ENCODE data around the gene TULP4. TPM values are rescaled to one million over a fixed set of nuclear protein-coding genes. Genes with fewer than 3 reads are reported as not detected.

The TULP4 gene
- polyA plus RNA-seq, 1 donor (not counting 4 experiments of a cell fraction or from before 2014, with no cell fraction given) = 13.1 TPM

GRCh38 chr6:158558415-158559306 lies 246.4 kb downstream of the TULP4 start:
- peaks cover 3% of the 10 kb centered on the region for H4K20me1 ChIP-seq (ENCODE audit: control insufficient read depth, extremely low read depth, insufficient read depth, low read length)
- H3K36me3 ChIP-seq (ENCODE audit: control insufficient read depth in 2 of 2, extremely low read depth in 1 of 2, insufficient read depth in 2 of 2, low read length in 2 of 2) = peaks cover 0 to 7% of the 10 kb centered on the region in 2 experiments
- H3K9me3 ChIP-seq (ENCODE audit: control insufficient read depth, low read depth, low read length) = no peaks in the 10 kb centered on the region
- no peak overlapping the region for H3K27ac ChIP-seq (ENCODE audit: control insufficient read depth, insufficient read depth, low read length)
- dilution Hi-C loops (cut with MboI; ENCODE audit: extremely low pct_ligation_motif_present, low sequenced_read_pairs) = no loop called here
- peak overlapping the region; percentile 89 for H2AFZ ChIP-seq (ENCODE audit: control insufficient read depth, low read length)
- peaks cover 17% of the 10 kb centered on the region for H3K4me1 ChIP-seq (ENCODE audit: control insufficient read depth, extremely low read depth, insufficient read depth, low read length)
- H3K4me3 ChIP-seq (ENCODE audit: control insufficient read depth in 2 of 3, extremely low read depth in 1 of 3, insufficient read depth in 2 of 3, low read depth in 1 of 3, low read length in 3 of 3) = no peak overlapping the region
- H3K9me1 ChIP-seq (ENCODE audit: control insufficient read depth, extremely low read depth, insufficient read depth, low read length) = no peaks in the 10 kb centered on the region
- no peak overlapping the region for H3K4me2 ChIP-seq (ENCODE audit: control insufficient read depth, extremely low read depth, insufficient read depth, low read depth, low read length)
- no peaks in the 10 kb centered on the region for H3K27me3 ChIP-seq (ENCODE audit: control insufficient read depth, extremely low read depth, insufficient read depth, low read length)
- FAIRE-seq (no peak), DNase-seq (ENCODE audit: low read depth, low spot score) (no peak)
- no peak overlapping the region for H3K9ac ChIP-seq (ENCODE audit: control insufficient read depth, extremely low read depth, insufficient read depth, low read length)
- H3K79me2 ChIP-seq (ENCODE audit: control insufficient read depth, insufficient read depth, low read length) = peaks cover 31% of the 10 kb centered on the region
- TF ChIP-seq, protein P1, sequence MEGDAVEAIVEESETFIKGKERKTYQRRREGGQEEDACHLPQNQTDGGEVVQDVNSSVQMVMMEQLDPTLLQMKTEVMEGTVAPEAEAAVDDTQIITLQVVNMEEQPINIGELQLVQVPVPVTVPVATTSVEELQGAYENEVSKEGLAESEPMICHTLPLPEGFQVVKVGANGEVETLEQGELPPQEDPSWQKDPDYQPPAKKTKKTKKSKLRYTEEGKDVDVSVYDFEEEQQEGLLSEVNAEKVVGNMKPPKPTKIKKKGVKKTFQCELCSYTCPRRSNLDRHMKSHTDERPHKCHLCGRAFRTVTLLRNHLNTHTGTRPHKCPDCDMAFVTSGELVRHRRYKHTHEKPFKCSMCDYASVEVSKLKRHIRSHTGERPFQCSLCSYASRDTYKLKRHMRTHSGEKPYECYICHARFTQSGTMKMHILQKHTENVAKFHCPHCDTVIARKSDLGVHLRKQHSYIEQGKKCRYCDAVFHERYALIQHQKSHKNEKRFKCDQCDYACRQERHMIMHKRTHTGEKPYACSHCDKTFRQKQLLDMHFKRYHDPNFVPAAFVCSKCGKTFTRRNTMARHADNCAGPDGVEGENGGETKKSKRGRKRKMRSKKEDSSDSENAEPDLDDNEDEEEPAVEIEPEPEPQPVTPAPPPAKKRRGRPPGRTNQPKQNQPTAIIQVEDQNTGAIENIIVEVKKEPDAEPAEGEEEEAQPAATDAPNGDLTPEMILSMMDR (optimal IDR thresholded peaks at IDR 0.05 in 1 of 3, IDR thresholded peaks at IDR 0.05 in 1 of 3, conservative IDR thresholded peaks at IDR 0.05 in 1 of 3; ENCODE audit: extremely low read depth in 1 of 3, insufficient read depth in 2 of 3, low read length in 3 of 3) = no peak
- no peak for TF ChIP-seq EZH2 (IDR thresholded peaks at IDR 0.05; ENCODE audit: low read length)

GRCh38 chr6:158559338-158559894 lies 247.2 kb downstream of the TULP4 start:
- TF ChIP-seq, protein P1 (optimal IDR thresholded peaks at IDR 0.05 in 1 of 3, IDR thresholded peaks at IDR 0.05 in 1 of 3, conservative IDR thresholded peaks at IDR 0.05 in 1 of 3; ENCODE audit: extremely low read depth in 1 of 3, insufficient read depth in 2 of 3, low read length in 3 of 3) = no peak
- TF ChIP-seq EZH2 (IDR thresholded peaks at IDR 0.05; ENCODE audit: low read length) = no peak
- H3K9ac ChIP-seq (ENCODE audit: control insufficient read depth, extremely low read depth, insufficient read depth, low read length) = peak overlapping the region; percentile 75
- H4K20me1 ChIP-seq (ENCODE audit: control insufficient read depth, extremely low read depth, insufficient read depth, low read length) = peaks cover 5% of the 10 kb centered on the region
- H3K79me2 ChIP-seq (ENCODE audit: control insufficient read depth, insufficient read depth, low read length) = peaks cover 39% of the 10 kb centered on the region
- dilution Hi-C loops (cut with MboI; ENCODE audit: extremely low pct_ligation_motif_present, low sequenced_read_pairs) = no loop called here
- no peaks in the 10 kb centered on the region for H3K27me3 ChIP-seq (ENCODE audit: control insufficient read depth, extremely low read depth, insufficient read depth, low read length)
- DNase-seq (ENCODE audit: low read depth, low spot score) (no peak), FAIRE-seq (no peak)
- no peaks in the 10 kb centered on the region for H3K9me1 ChIP-seq (ENCODE audit: control insufficient read depth, extremely low read depth, insufficient read depth, low read length)
- H3K4me3 ChIP-seq (ENCODE audit: control insufficient read depth in 2 of 3, extremely low read depth in 1 of 3, insufficient read depth in 2 of 3, low read depth in 1 of 3, low read length in 3 of 3) = peak overlapping the region; percentile 65 to 92 (median 75)
- H3K36me3 ChIP-seq (ENCODE audit: control insufficient read depth in 2 of 2, extremely low read depth in 1 of 2, insufficient read depth in 2 of 2, low read length in 2 of 2) = peaks cover 0 to 10% of the 10 kb centered on the region in 2 experiments
- H3K4me1 ChIP-seq (ENCODE audit: control insufficient read depth, extremely low read depth, insufficient read depth, low read length) = peaks cover 17% of the 10 kb centered on the region
- peak overlapping the region; percentile 62 for H3K27ac ChIP-seq (ENCODE audit: control insufficient read depth, insufficient read depth, low read length)
- H2AFZ ChIP-seq (ENCODE audit: control insufficient read depth, low read length) = peak overlapping the region; percentile 89
- H3K9me3 ChIP-seq (ENCODE audit: control insufficient read depth, low read depth, low read length) = no peaks in the 10 kb centered on the region
- peak overlapping the region; percentile 85 for H3K4me2 ChIP-seq (ENCODE audit: control insufficient read depth, extremely low read depth, insufficient read depth, low read depth, low read length)

Measured in keratinocyte (primary cell).